PC-9 (cell line): Measurements from ENCODE around the gene KCNE2. TPM values are rescaled to one million over a fixed set of nuclear protein-coding genes. Genes with fewer than 3 reads are reported as not detected.
"Not testable (repeated sequence)": the region's sequence is repeated elsewhere in the genome, so short reads cannot be mapped to it uniquely, and the experiment has no call there.

Source experiments
- BruUV-seq: library from RNA; stranded (reverse); fragments of 400-500 nt; replicated peaks from 2 replicates; lab custom pipeline; 2021; lab: Mats Ljungman, UMichigan
- CTCF ChIA-PET: fragments of 300-600 bp; sonication (Branson Sonifier 250); formaldehyde crosslinking; loops from one replicate; lab custom pipeline; 2022; ENCODE audit warnings: antibody characterized with exemption; lab: Charles Lee
- POLR2A ChIA-PET: fragments of 300-600 bp; sonication (Branson Sonifier 250); formaldehyde crosslinking; loops from one replicate; lab custom pipeline; 2022; ENCODE audit warnings: antibody characterized with exemption; ENCODE audit not compliant: unreplicated experiment; lab: Charles Lee
- DNase-seq, 2 experiments: peaks; one replicate each; pipeline versions ENCODE4 v3.0.0 to v3.0.0-alpha.2; 2015 to 2022; ENCODE audit warnings: mixed read lengths in 1 of 2
- H2AFZ ChIP-seq: fragments of 200-600 bp; sonication (generic); 2 replicates; pipeline ENCODE4 v1.8.1; 2017; ENCODE audit warnings: antibody characterized with exemption
- H3F3A ChIP-seq: fragments of 200-600 bp; sonication (generic); 2 replicates; pipeline ENCODE4 v1.8.1; 2017; ENCODE audit warnings: antibody characterized with exemption, mild to moderate bottlenecking, low read depth; ENCODE audit not compliant: insufficient read depth
- H3K27ac ChIP-seq: fragments of 200-600 bp; sonication (generic); 2 replicates; pipeline ENCODE4 v1.6.1; 2016; ENCODE audit warnings: mixed run types
- H3K27me3 ChIP-seq: fragments of 200-600 bp; sonication (generic); 2 replicates; pipeline ENCODE4 v1.6.1; 2016; ENCODE audit warnings: low read depth, mixed run types; ENCODE audit not compliant: insufficient read depth
- H3K36me3 ChIP-seq: fragments of 200-600 bp; sonication (generic); 2 replicates; pipeline ENCODE4 v1.6.1; 2016; ENCODE audit warnings: low read depth, mixed run types
- H3K4me1 ChIP-seq: fragments of 200-600 bp; sonication (generic); replicated peaks from 2 replicates; pipeline ENCODE4 v1.6.1; 2016; ENCODE audit warnings: mixed run types; ENCODE audit not compliant: insufficient read depth
- H3K4me2 ChIP-seq: fragments of 200-600 bp; sonication (generic); 2 replicates; pipeline ENCODE4 v1.6.1; 2017; ENCODE audit warnings: mixed run types
- H3K4me3 ChIP-seq: fragments of 200-600 bp; sonication (generic); 2 replicates; pipeline ENCODE4 v1.6.1; 2016; ENCODE audit warnings: mixed run types
- H3K79me2 ChIP-seq: fragments of 200-600 bp; sonication (generic); 2 replicates; pipeline ENCODE4 v1.6.1; 2017; ENCODE audit warnings: low read depth, mixed run types
- H3K9me2 ChIP-seq: fragments of 200-600 bp; sonication (generic); 2 replicates; pipeline ENCODE4 v1.8.1; 2017; ENCODE audit warnings: mild to moderate bottlenecking; ENCODE audit not compliant: insufficient read depth
- H3K9me3 ChIP-seq: fragments of 200-600 bp; sonication (generic); 2 replicates; pipeline ENCODE4 v1.8.1; 2016; ENCODE audit warnings: low read depth; ENCODE audit not compliant: insufficient read depth
- H4K20me1 ChIP-seq: fragments of 200-600 bp; sonication (generic); 2 replicates; pipeline ENCODE4 v1.8.1; 2017; ENCODE audit not compliant: insufficient read depth
- CTCF ChIP-seq: fragments of 200-600 bp; sonication (generic); conservative IDR thresholded peaks from 2 replicates; pipeline ENCODE4 v1.6.1; 2017; ENCODE audit warnings: mixed run types, antibody characterized with exemption, mild to moderate bottlenecking, moderate library complexity
- EZH2 ChIP-seq: fragments of 200-600 bp; sonication (generic); IDR thresholded peaks from 2 replicates; pipeline ENCODE4 v1.8.0; 2017; ENCODE audit warnings: antibody characterized with exemption, low read depth
- intact Hi-C: fragments of 100-400 bp; cut with micrococcal nuclease; formaldehyde crosslinking; loops from one replicate; pipeline ENCODE4 v1.10.0; 2022; ENCODE audit not compliant: unreplicated experiment
- total RNA-seq: library from RNA; stranded (reverse); gene quantifications from 2 replicates; pipeline ENCODE4 v1.2.3, GENCODE V29; 2021

Gene KCNE2
- total RNA-seq, 1 experiment from 2014 or later, result not detected

GRCh38 chr21:34369741-34370140, 5.9 kb downstream of the KCNE2 start:
- Histone ChIP-seq H4K20me1 (no peaks in the 10 kb centered on the region), H3K9me3 (no peaks in the 10 kb centered on the region), H3K36me3 (no peaks in the 10 kb centered on the region), H3K79me2 (no peaks in the 10 kb centered on the region), H3K4me2 (no peak overlapping the region), H3K9me2 (no peaks in the 10 kb centered on the region), H3K4me1 (no peaks in the 10 kb centered on the region), H3K27ac (no peak overlapping the region), H2AFZ (no peak overlapping the region), H3F3A (no peaks in the 10 kb centered on the region), H3K27me3 (no peaks in the 10 kb centered on the region), H3K4me3 (no peak overlapping the region)
- ChIA-PET CTCF (interaction anchor here (0.6 kb wide), 1 partner anchor 274 kb away, joined by 3 read pairs; no protein-coding TSS in a partner anchor), POLR2A (no interaction called here)
- no peak for DNase-seq
- intact Hi-C loops, result no loop called here
- no peak for TF ChIP-seq CTCF
- BruUV-seq, result no TSS peak

GRCh38 chr21:34372321-34372720, 8.5 kb downstream of the KCNE2 start:
- Histone ChIP-seq H4K20me1 (no peaks in the 10 kb centered on the region), H3K4me3 (no peak overlapping the region), H3K36me3 (no peaks in the 10 kb centered on the region), H3K27me3 (no peaks in the 10 kb centered on the region), H3K9me2 (no peaks in the 10 kb centered on the region), H3K27ac (no peak overlapping the region), H3K9me3 (no peaks in the 10 kb centered on the region), H2AFZ (no peak overlapping the region), H3F3A (no peaks in the 10 kb centered on the region), H3K4me2 (no peak overlapping the region), H3K4me1 (no peaks in the 10 kb centered on the region), H3K79me2 (no peaks in the 10 kb centered on the region)
- no TSS peak for BruUV-seq
- intact Hi-C loops, result no loop called here
- ChIA-PET CTCF (no interaction called here), POLR2A (no interaction called here)
- TF ChIP-seq EZH2 (no peak), CTCF (no peak)
- no peak for DNase-seq

- H3K27ac ChIP-seq, H3K79me2 ChIP-seq, BruUV-seq, intact Hi-C loops, CTCF ChIA-PET, POLR2A ChIA-PET, H2AFZ ChIP-seq, H3K27me3 ChIP-seq, H4K20me1 ChIP-seq, H3K4me3 ChIP-seq, DNase-seq, H3K9me2 ChIP-seq, H3K36me3 ChIP-seq, H3F3A ChIP-seq, H3K4me1 ChIP-seq, H3K9me3 ChIP-seq, H3K4me2 ChIP-seq: not testable (repeated sequence)
Measured at GRCh38 chr21:34374462-34374861, 10.7 kb downstream of the KCNE2 start.

GRCh38 chr21:34374940-34375618, 11.3 kb downstream of the KCNE2 start, which contains the start of gene SMIM11:
Gene SMIM11, plus strand, starts transcription at chr21:34375507. Its CDS starts 3,998 bp downstream, at chr21:34379505.
- TSS peak; percentile 88 for BruUV-seq
- H3K4me2 ChIP-seq, H3K36me3 ChIP-seq, H3K4me1 ChIP-seq, H3F3A ChIP-seq, H3K27ac ChIP-seq, H4K20me1 ChIP-seq, CTCF ChIA-PET, H3K79me2 ChIP-seq, H3K9me3 ChIP-seq, H2AFZ ChIP-seq, DNase-seq, H3K4me3 ChIP-seq, H3K9me2 ChIP-seq, H3K27me3 ChIP-seq, POLR2A ChIA-PET, intact Hi-C loops: not testable (repeated sequence)

- CTCF ChIA-PET, BruUV-seq, DNase-seq: not testable (repeated sequence)
Measured at GRCh38 chr21:34375619-34375972, 11.8 kb downstream of the KCNE2 start.

GRCh38 chr21:34383138-34383537, 19.3 kb downstream of the KCNE2 start:
- H3K9me3 ChIP-seq, H3K27me3 ChIP-seq, H3K79me2 ChIP-seq, H3K36me3 ChIP-seq, BruUV-seq, POLR2A ChIA-PET, H3K9me2 ChIP-seq, CTCF ChIA-PET, H4K20me1 ChIP-seq, DNase-seq, H3K4me2 ChIP-seq, H3K4me3 ChIP-seq, H3K4me1 ChIP-seq, H3F3A ChIP-seq, intact Hi-C loops, H2AFZ ChIP-seq, H3K27ac ChIP-seq: not testable (repeated sequence)

More at GRCh38 chr21:34375619-34375972, 11.8 kb downstream of the KCNE2 start:
- H4K20me1 ChIP-seq, POLR2A ChIA-PET, H3K4me1 ChIP-seq, H3K9me2 ChIP-seq, H3K4me3 ChIP-seq, intact Hi-C loops, H3K27me3 ChIP-seq, H3K4me2 ChIP-seq, H3K27ac ChIP-seq, H3K79me2 ChIP-seq, H3K9me3 ChIP-seq, H3F3A ChIP-seq, H3K36me3 ChIP-seq, H2AFZ ChIP-seq: not testable (repeated sequence)
